ENCODE data around the gene KNCN.

The KNCN gene

GRCh38 chr1:46543382-46543760 is 8.1 kb downstream of the KNCN start:
- no peak for DNase-seq

GRCh38 chr1:46539972-46540371 is 11.5 kb downstream of the KNCN start:
- DNase-seq: no peak

GRCh38 chr1:46538147-46538546 is 13.3 kb downstream of the KNCN start:
- DNase-seq: no peak

- DNase-seq: no peak
These were observed 13.8 kb downstream of the KNCN start for GRCh38 chr1:46537651-46538050.

GRCh38 chr1:46536527-46536926 is 14.9 kb downstream of the KNCN start:
- DNase-seq: no peak

GRCh38 chr1:46535063-46535462 is 16.4 kb downstream of the KNCN start:
- no peak for DNase-seq

- DNase-seq: peak; percentile 46
These were observed 18.1 kb downstream of the KNCN start for GRCh38 chr1:46533179-46533864.

GRCh38 chr1:46532498-46533178 is 18.8 kb downstream of the KNCN start:
- peak; percentile 68 for DNase-seq

- no peak for DNase-seq
These were observed 19.4 kb downstream of the KNCN start for GRCh38 chr1:46532095-46532494.

- DNase-seq: no peak
These were observed 20.5 kb downstream of the KNCN start for GRCh38 chr1:46530791-46531409.

GRCh38 chr1:46530311-46530710 is 21.1 kb downstream of the KNCN start:
- no peak for DNase-seq

GRCh38 chr1:46529031-46529630 is 22.3 kb downstream of the KNCN start:
- DNase-seq: no peak

GRCh38 chr1:46528297-46528955 is 23.0 kb downstream of the KNCN start:
- DNase-seq: no peak

GRCh38 chr1:46527474-46528296 is 23.8 kb downstream of the KNCN start:
- peak; percentile 80 for DNase-seq

GRCh38 chr1:46526691-46527291 is 24.7 kb downstream of the KNCN start:
- DNase-seq: no peak

GRCh38 chr1:46526013-46526690 is 25.3 kb downstream of the KNCN start:
- DNase-seq: no peak

- DNase-seq: no peak
These were observed 26.0 kb downstream of the KNCN start for GRCh38 chr1:46525253-46525983.

GRCh38 chr1:46524843-46525242 is 26.6 kb downstream of the KNCN start:
- DNase-seq: no peak

GRCh38 chr1:46523496-46524353 is 27.7 kb downstream of the KNCN start:
- no peak for DNase-seq

GRCh38 chr1:46522969-46523320 is 28.5 kb downstream of the KNCN start:
- DNase-seq: no peak
